Liver (tissue), 3 donors: ENCODE results near the gene CRISP1.

Source experiments
- FOXA1 ChIP-seq: IDR thresholded peaks from 2 replicates; pipeline ENCODE4 v1.6.1; 2016; ENCODE audit warnings: antibody characterized with exemption
- RAD21 ChIP-seq, 2 donors: IDR thresholded peaks; 2 replicates each; pipeline ENCODE4 v1.6.1; 2016; ENCODE audit warnings: antibody characterized with exemption in 2 of 2, mild to moderate bottlenecking in 2 of 2
- RXRA ChIP-seq, 2 donors: IDR thresholded peaks; 2 replicates each; pipeline ENCODE4 v1.6.1; 2017 to 2018; ENCODE audit warnings: antibody characterized with exemption in 2 of 2, mild to moderate bottlenecking in 1 of 2
- TAF1 ChIP-seq: conservative IDR thresholded peaks from 2 replicates; pipeline ENCODE4 v1.6.1; 2016; ENCODE audit warnings: antibody characterized with exemption, mild to moderate bottlenecking
- ZBTB33 ChIP-seq: IDR thresholded peaks from 2 replicates; pipeline ENCODE4 v1.6.1; 2016; ENCODE audit warnings: antibody characterized with exemption
- TF ChIP-seq, protein P1 (sequence below): fragments of 150-350 bp; IDR thresholded peaks from 2 replicates; pipeline ENCODE4 v1.5.1; 2017; ENCODE audit warnings: improper control_type of control experiment, low read depth, low read length; ENCODE audit not compliant: missing input control
- TF ChIP-seq, protein P2 (sequence below): IDR thresholded peaks from 2 replicates; pipeline ENCODE4 v1.6.1; 2016; ENCODE audit warnings: antibody characterized with exemption, mild to moderate bottlenecking
- TF ChIP-seq, protein P3 (sequence below): IDR thresholded peaks from 2 replicates; pipeline ENCODE4 v1.6.1; 2016; ENCODE audit warnings: antibody characterized with exemption
- donor health status: healthy.
- donor health status: healthy.

DNA sequence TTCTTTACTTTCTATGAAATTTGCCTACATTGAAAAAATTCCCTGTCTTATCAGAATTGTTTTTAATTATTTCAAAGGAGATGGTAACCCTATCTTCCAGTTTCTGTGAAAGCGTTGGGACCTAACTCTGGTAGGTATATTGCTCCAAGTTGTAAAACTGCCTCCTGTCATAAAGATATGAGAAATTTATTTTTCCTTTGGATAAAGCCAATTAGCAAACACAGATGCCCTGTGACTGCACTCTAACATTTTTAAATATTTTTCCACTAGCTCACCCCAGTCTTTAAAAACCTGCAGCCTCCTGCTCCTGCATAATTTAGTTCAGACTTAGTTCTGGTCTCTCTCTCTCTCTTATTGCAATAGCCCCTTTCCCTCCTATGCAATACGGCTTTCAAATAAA, 39.0 kb upstream of the CRISP1 start:
- TF ChIP-seq FOXA1, result no peak
- TF ChIP-seq, protein P1, sequence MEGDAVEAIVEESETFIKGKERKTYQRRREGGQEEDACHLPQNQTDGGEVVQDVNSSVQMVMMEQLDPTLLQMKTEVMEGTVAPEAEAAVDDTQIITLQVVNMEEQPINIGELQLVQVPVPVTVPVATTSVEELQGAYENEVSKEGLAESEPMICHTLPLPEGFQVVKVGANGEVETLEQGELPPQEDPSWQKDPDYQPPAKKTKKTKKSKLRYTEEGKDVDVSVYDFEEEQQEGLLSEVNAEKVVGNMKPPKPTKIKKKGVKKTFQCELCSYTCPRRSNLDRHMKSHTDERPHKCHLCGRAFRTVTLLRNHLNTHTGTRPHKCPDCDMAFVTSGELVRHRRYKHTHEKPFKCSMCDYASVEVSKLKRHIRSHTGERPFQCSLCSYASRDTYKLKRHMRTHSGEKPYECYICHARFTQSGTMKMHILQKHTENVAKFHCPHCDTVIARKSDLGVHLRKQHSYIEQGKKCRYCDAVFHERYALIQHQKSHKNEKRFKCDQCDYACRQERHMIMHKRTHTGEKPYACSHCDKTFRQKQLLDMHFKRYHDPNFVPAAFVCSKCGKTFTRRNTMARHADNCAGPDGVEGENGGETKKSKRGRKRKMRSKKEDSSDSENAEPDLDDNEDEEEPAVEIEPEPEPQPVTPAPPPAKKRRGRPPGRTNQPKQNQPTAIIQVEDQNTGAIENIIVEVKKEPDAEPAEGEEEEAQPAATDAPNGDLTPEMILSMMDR, result no peak
- TF ChIP-seq, protein P2, sequence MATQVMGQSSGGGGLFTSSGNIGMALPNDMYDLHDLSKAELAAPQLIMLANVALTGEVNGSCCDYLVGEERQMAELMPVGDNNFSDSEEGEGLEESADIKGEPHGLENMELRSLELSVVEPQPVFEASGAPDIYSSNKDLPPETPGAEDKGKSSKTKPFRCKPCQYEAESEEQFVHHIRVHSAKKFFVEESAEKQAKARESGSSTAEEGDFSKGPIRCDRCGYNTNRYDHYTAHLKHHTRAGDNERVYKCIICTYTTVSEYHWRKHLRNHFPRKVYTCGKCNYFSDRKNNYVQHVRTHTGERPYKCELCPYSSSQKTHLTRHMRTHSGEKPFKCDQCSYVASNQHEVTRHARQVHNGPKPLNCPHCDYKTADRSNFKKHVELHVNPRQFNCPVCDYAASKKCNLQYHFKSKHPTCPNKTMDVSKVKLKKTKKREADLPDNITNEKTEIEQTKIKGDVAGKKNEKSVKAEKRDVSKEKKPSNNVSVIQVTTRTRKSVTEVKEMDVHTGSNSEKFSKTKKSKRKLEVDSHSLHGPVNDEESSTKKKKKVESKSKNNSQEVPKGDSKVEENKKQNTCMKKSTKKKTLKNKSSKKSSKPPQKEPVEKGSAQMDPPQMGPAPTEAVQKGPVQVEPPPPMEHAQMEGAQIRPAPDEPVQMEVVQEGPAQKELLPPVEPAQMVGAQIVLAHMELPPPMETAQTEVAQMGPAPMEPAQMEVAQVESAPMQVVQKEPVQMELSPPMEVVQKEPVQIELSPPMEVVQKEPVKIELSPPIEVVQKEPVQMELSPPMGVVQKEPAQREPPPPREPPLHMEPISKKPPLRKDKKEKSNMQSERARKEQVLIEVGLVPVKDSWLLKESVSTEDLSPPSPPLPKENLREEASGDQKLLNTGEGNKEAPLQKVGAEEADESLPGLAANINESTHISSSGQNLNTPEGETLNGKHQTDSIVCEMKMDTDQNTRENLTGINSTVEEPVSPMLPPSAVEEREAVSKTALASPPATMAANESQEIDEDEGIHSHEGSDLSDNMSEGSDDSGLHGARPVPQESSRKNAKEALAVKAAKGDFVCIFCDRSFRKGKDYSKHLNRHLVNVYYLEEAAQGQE, result no peak
- TF ChIP-seq TAF1, result no peak
- no peak for TF ChIP-seq RAD21 (IDR thresholded peaks at IDR 0.05)
- TF ChIP-seq, protein P3, sequence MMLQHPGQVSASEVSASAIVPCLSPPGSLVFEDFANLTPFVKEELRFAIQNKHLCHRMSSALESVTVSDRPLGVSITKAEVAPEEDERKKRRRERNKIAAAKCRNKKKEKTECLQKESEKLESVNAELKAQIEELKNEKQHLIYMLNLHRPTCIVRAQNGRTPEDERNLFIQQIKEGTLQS, result no peak
- no peak for TF ChIP-seq ZBTB33
- TF ChIP-seq RXRA (IDR thresholded peaks at IDR 0.05), result no peak
